SK-N-SH (cell line): ENCODE data around the gene SULT6B1. TPM values are rescaled to one million over a fixed set of nuclear protein-coding genes. Genes with fewer than 3 reads are reported as not detected.
A peak's percentile ranks its signal among the peaks of the same experiment; 100 is the strongest.

ENCODE experiments used
- CTCF ChIA-PET: fragments of 300-600, 350-600 bp; formaldehyde crosslinking; extraction: SDS; loops from one replicate; lab custom pipeline; 2021; lab: Yijun Ruan, JAX
- POLR2A ChIA-PET: fragments of 350-600 bp; sonication (Branson Sonifier 250); formaldehyde crosslinking; extraction: SDS; loops from one replicate; lab custom pipeline; 2020; ENCODE audit warnings: antibody characterized with exemption, inconsistent platforms; lab: Yijun Ruan, JAX
- DNase-seq: peaks from one replicate; pipeline ENCODE4 v3.0.0; 2012
- H2AFZ ChIP-seq: fragments of 200-600 bp; sonication (generic); 2 replicates; pipeline ENCODE4 v1.8.1; 2016; ENCODE audit warnings: antibody characterized with exemption, mild to moderate bottlenecking, low read depth
- H3F3A ChIP-seq: fragments of 200-600 bp; sonication (generic); replicated peaks from 2 replicates; pipeline ENCODE3; 2016; ENCODE audit warnings: antibody characterized with exemption, mild to moderate bottlenecking; ENCODE audit not compliant: insufficient read depth
- H3K27ac ChIP-seq, 2 experiments: fragments of 200-500 bp in 1 of 2; fragments of 200-600 bp in 1 of 2; sonication (Bioruptor generic) in 1 of 2; sonication (generic), shearing (Covaris generic) in 1 of 2; 2 replicates each; pipeline versions ENCODE4 v1.5.1 to v1.6.1; 2014 to 2016; ENCODE audit warnings: low read depth in 2 of 2, inconsistent platforms in 1 of 2, low read length in 1 of 2, mild to moderate bottlenecking in 1 of 2, mixed read lengths in 1 of 2
- H3K27me3 ChIP-seq: fragments of 200-600 bp; sonication (generic), shearing (Covaris generic); 2 replicates; pipeline ENCODE4 v1.6.1; 2016; ENCODE audit warnings: mixed run types; ENCODE audit not compliant: insufficient read depth
- H3K36me3 ChIP-seq, 2 experiments: fragments of 200-500 bp in 1 of 2; fragments of 200-600 bp in 1 of 2; sonication (Bioruptor generic) in 1 of 2; sonication (generic) in 1 of 2; replicated peaks in 1 of 2; 2 replicates each; pipeline versions ENCODE3 to v1.5.1; 2014 to 2016; ENCODE audit warnings: low read length in 1 of 2, mild to moderate bottlenecking in 1 of 2; ENCODE audit not compliant: insufficient read depth in 2 of 2, control insufficient read depth in 1 of 2
- H3K4me1 ChIP-seq, 2 experiments: fragments of 200-500 bp in 1 of 2; fragments of 200-600 bp in 1 of 2; sonication (Bioruptor generic) in 1 of 2; sonication (generic), shearing (Covaris generic) in 1 of 2; 2 replicates each; pipeline versions ENCODE4 v1.5.1 to v1.6.1; 2014 to 2016; ENCODE audit warnings: low read depth in 1 of 2, low read length in 1 of 2, mixed run types in 1 of 2; ENCODE audit not compliant: insufficient read depth in 2 of 2, control insufficient read depth in 1 of 2
- H3K4me2 ChIP-seq: fragments of 200-600 bp; sonication (generic), shearing (Covaris generic); 2 replicates; pipeline ENCODE4 v1.6.1; 2017; ENCODE audit warnings: mixed run types
- H3K4me3 ChIP-seq, 2 experiments: fragments of 200-500 bp in 1 of 2; fragments of 200-600 bp in 1 of 2; sonication (Bioruptor generic) in 1 of 2; sonication (generic), shearing (Covaris generic) in 1 of 2; 2 replicates each; pipeline versions ENCODE4 v1.5.1 to v1.8.1; 2014 to 2016; ENCODE audit warnings: low read depth in 2 of 2, inconsistent platforms in 1 of 2, low read length in 1 of 2, mild to moderate bottlenecking in 1 of 2, mixed read lengths in 1 of 2, moderate library complexity in 1 of 2
- H3K79me2 ChIP-seq: fragments of 200-600 bp; sonication (generic); 2 replicates; pipeline ENCODE4 v1.8.1; 2017; ENCODE audit warnings: mild to moderate bottlenecking; ENCODE audit not compliant: insufficient read depth
- H3K9ac ChIP-seq: fragments of 200-600 bp; sonication (generic); 2 replicates; pipeline ENCODE4 v1.6.1; 2017; ENCODE audit warnings: mixed run types
- H3K9me2 ChIP-seq: fragments of 200-600 bp; sonication (generic); 2 replicates; pipeline ENCODE4 v1.6.1; 2017; ENCODE audit warnings: mixed run types
- H3K9me3 ChIP-seq: fragments of 200-600 bp; sonication (generic); 2 replicates; pipeline ENCODE4 v1.6.1; 2017; ENCODE audit warnings: mixed run types, mild to moderate bottlenecking, moderate library complexity
- H4K20me1 ChIP-seq: fragments of 200-600 bp; sonication (generic); 2 replicates; pipeline ENCODE4 v1.6.1; 2017; ENCODE audit warnings: mild to moderate bottlenecking, mixed run types; ENCODE audit not compliant: insufficient read depth
- ELF1 ChIP-seq: IDR thresholded peaks from 2 replicates; pipeline ENCODE4 v1.4.0; 2012
- EP300 ChIP-seq, 2 experiments: IDR thresholded peaks; 2 replicates each; pipeline versions ENCODE4 v1.4.0 to v1.6.1; 2012; ENCODE audit warnings: borderline replicate concordance in 1 of 2, low read depth in 1 of 2, low read length in 1 of 2
- EZH2phosphoT487 ChIP-seq: fragments of 200-600 bp; sonication (generic); IDR thresholded peaks from 2 replicates; pipeline ENCODE4 v1.6.1; 2017; ENCODE audit warnings: low read depth, mixed run types, mild to moderate bottlenecking, antibody characterized with exemption, moderate library complexity, borderline replicate concordance
- FOXM1 ChIP-seq: IDR thresholded peaks from 2 replicates; pipeline ENCODE4 v1.4.0; 2012; ENCODE audit warnings: low read depth, mild to moderate bottlenecking
- GABPA ChIP-seq: IDR thresholded peaks from 2 replicates; pipeline ENCODE4 v1.4.0; 2012; ENCODE audit warnings: low read depth, mild to moderate bottlenecking
- GATA2 ChIP-seq: sonication (generic); formaldehyde crosslinking; IDR thresholded peaks from 2 replicates; pipeline ENCODE4 v1.5.0; 2020; ENCODE audit warnings: mild to moderate bottlenecking, missing genetic modification reagents
- JUND ChIP-seq: IDR thresholded peaks from 2 replicates; pipeline ENCODE4 v1.4.0; 2012
- MAX ChIP-seq: IDR thresholded peaks from 2 replicates; pipeline ENCODE4 v1.4.0; 2012; ENCODE audit warnings: low read depth
- RCOR1 ChIP-seq: fragments of 150-350 bp; IDR thresholded peaks from 2 replicates; pipeline ENCODE4 v1.6.1; 2017; ENCODE audit warnings: antibody characterized with exemption, low read length
- RXRA ChIP-seq: IDR thresholded peaks from 2 replicates; pipeline ENCODE4 v1.4.0; 2012; ENCODE audit warnings: low read depth, mild to moderate bottlenecking, borderline replicate concordance
- SMC3 ChIP-seq: IDR thresholded peaks from 2 replicates; pipeline ENCODE4 v1.6.1; 2012; ENCODE audit warnings: low read depth, low read length, improper control_type of control experiment
- TAF1 ChIP-seq: IDR thresholded peaks from 2 replicates; pipeline ENCODE4 v1.6.1; 2012; ENCODE audit warnings: low read depth, mild to moderate bottlenecking, low read length, moderate library complexity, borderline replicate concordance
- USF1 ChIP-seq: IDR thresholded peaks from 2 replicates; pipeline ENCODE4 v1.4.0; 2012; ENCODE audit warnings: low read depth, borderline replicate concordance
- USF2 ChIP-seq: fragments of 150-350 bp; IDR thresholded peaks from 2 replicates; pipeline ENCODE4 v1.6.1; 2017; ENCODE audit warnings: antibody characterized with exemption, low read length, low read depth, borderline replicate concordance
- YY1 ChIP-seq: IDR thresholded peaks from 2 replicates; pipeline ENCODE4 v1.4.0; 2012; ENCODE audit warnings: low read depth, mild to moderate bottlenecking
- whole genome bisulfite sequencing: methylation state at CpG from one replicate; pipeline ENCODE4 v1.1.6; 2017; ENCODE audit warnings: low lambda C conversion rate; 5-methylcytosine and 5-hydroxymethylcytosine counted together
- polyA plus RNA-seq, 3 experiments: library from polyadenylated mRNA; depleted of rRNA; stranded (reverse); fragments of >200 nt; gene quantifications; 2 replicates each; pipeline ENCODE4 v1.2.3, GENCODE V29; 2012
- TF ChIP-seq, protein P1 (sequence below): IDR thresholded peaks from 2 replicates; pipeline ENCODE4 v1.6.1; 2012; ENCODE audit warnings: mild to moderate bottlenecking, low read depth, low read length, moderate library complexity
- TF ChIP-seq, protein P2 (sequence below): fragments of 200-600 bp; sonication (generic); IDR thresholded peaks from 2 replicates; pipeline ENCODE4 v1.6.1; 2017; ENCODE audit warnings: antibody characterized with exemption, mild to moderate bottlenecking, moderate library complexity
- TF ChIP-seq, protein P3 (sequence below): fragments of 150-350 bp; IDR thresholded peaks from 2 replicates; pipeline ENCODE4 v1.6.1; 2016; ENCODE audit warnings: mild to moderate bottlenecking, low read depth, low read length
- TF ChIP-seq, protein P4 (sequence below): IDR thresholded peaks from 2 replicates; pipeline ENCODE4 v1.4.0; 2012; ENCODE audit warnings: low read depth, borderline replicate concordance

Gene SULT6B1
- polyA plus RNA-seq, 1 of the 3 experiments (the other 2 are of a cell fraction), result not detected

- TF ChIP-seq USF2 (no peak), GATA2 (no peak; the same call in 1 of the 2 replicates), YY1 (peak; percentile 95), SMC3 (no peak), RXRA (no peak; the same call in 1 of the 2 replicates), EP300 (IDR thresholded peaks at IDR 0.05; ENCODE audit: borderline replicate concordance in 1 of 2, low read depth in 1 of 2, low read length in 1 of 2) (peak in 1 of 2 experiments; percentile 21; a peak in 1 of 4 replicates), ELF1 (peak; percentile 91), MAX (peak; percentile 98)
- TF ChIP-seq, protein P1, sequence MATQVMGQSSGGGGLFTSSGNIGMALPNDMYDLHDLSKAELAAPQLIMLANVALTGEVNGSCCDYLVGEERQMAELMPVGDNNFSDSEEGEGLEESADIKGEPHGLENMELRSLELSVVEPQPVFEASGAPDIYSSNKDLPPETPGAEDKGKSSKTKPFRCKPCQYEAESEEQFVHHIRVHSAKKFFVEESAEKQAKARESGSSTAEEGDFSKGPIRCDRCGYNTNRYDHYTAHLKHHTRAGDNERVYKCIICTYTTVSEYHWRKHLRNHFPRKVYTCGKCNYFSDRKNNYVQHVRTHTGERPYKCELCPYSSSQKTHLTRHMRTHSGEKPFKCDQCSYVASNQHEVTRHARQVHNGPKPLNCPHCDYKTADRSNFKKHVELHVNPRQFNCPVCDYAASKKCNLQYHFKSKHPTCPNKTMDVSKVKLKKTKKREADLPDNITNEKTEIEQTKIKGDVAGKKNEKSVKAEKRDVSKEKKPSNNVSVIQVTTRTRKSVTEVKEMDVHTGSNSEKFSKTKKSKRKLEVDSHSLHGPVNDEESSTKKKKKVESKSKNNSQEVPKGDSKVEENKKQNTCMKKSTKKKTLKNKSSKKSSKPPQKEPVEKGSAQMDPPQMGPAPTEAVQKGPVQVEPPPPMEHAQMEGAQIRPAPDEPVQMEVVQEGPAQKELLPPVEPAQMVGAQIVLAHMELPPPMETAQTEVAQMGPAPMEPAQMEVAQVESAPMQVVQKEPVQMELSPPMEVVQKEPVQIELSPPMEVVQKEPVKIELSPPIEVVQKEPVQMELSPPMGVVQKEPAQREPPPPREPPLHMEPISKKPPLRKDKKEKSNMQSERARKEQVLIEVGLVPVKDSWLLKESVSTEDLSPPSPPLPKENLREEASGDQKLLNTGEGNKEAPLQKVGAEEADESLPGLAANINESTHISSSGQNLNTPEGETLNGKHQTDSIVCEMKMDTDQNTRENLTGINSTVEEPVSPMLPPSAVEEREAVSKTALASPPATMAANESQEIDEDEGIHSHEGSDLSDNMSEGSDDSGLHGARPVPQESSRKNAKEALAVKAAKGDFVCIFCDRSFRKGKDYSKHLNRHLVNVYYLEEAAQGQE, result no peak
- TF ChIP-seq, all 33 proteins: peak for 14
These were observed 43.0 kb upstream of the SULT6B1 start, which contains the start of the genes CEBPZ and NDUFAF7 (continued) for GRCh38 chr2:37231241-37232130.

- CTCF ChIA-PET, result interaction anchor here (1.4 to 1.5 kb wide), 2 partner anchors 34 to 165 kb away, joined by 5 read pairs; no protein-coding TSS in a partner anchor
- peak; percentile 36 for DNase-seq
- Histone ChIP-seq H3K36me3 (peaks cover 34 to 40% of the 10 kb centered on the region in 2 experiments), H3K9ac (peak overlapping the region; percentile 83), H3K79me2 (peaks cover 95% of the 10 kb centered on the region), H3F3A (peaks cover 4% of the 10 kb centered on the region), H3K4me3 (peak overlapping the region; percentile 94 to 97), H3K4me1 (peaks cover 22 to 34% of the 10 kb centered on the region in 2 experiments; a peak in 3 of 4 replicates), H3K27ac (peak overlapping the region; percentile 83 to 90), H3K27me3 (no peaks in the 10 kb centered on the region), H3K4me2 (peak overlapping the region; percentile 87), H3K9me3 (no peaks in the 10 kb centered on the region), H3K9me2 (no peaks in the 10 kb centered on the region), H4K20me1 (peaks cover 11% of the 10 kb centered on the region), H2AFZ (peak overlapping the region; percentile 90)
- POLR2A ChIA-PET, result no interaction called here
- WGBS, result under 1% methylated on average over 8 of the region's 8 CpGs
- TF ChIP-seq GABPA (no peak), USF1 (no peak), TAF1 (no peak), RCOR1 (no peak), SMC3 (no peak), EZH2phosphoT487 (no peak), JUND (no peak), FOXM1 (no peak)
- TF ChIP-seq, protein P2, sequence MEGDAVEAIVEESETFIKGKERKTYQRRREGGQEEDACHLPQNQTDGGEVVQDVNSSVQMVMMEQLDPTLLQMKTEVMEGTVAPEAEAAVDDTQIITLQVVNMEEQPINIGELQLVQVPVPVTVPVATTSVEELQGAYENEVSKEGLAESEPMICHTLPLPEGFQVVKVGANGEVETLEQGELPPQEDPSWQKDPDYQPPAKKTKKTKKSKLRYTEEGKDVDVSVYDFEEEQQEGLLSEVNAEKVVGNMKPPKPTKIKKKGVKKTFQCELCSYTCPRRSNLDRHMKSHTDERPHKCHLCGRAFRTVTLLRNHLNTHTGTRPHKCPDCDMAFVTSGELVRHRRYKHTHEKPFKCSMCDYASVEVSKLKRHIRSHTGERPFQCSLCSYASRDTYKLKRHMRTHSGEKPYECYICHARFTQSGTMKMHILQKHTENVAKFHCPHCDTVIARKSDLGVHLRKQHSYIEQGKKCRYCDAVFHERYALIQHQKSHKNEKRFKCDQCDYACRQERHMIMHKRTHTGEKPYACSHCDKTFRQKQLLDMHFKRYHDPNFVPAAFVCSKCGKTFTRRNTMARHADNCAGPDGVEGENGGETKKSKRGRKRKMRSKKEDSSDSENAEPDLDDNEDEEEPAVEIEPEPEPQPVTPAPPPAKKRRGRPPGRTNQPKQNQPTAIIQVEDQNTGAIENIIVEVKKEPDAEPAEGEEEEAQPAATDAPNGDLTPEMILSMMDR, result no peak
- TF ChIP-seq, protein P3, sequence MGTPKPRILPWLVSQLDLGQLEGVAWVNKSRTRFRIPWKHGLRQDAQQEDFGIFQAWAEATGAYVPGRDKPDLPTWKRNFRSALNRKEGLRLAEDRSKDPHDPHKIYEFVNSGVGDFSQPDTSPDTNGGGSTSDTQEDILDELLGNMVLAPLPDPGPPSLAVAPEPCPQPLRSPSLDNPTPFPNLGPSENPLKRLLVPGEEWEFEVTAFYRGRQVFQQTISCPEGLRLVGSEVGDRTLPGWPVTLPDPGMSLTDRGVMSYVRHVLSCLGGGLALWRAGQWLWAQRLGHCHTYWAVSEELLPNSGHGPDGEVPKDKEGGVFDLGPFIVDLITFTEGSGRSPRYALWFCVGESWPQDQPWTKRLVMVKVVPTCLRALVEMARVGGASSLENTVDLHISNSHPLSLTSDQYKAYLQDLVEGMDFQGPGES, result no peak
- TF ChIP-seq, protein P4, sequence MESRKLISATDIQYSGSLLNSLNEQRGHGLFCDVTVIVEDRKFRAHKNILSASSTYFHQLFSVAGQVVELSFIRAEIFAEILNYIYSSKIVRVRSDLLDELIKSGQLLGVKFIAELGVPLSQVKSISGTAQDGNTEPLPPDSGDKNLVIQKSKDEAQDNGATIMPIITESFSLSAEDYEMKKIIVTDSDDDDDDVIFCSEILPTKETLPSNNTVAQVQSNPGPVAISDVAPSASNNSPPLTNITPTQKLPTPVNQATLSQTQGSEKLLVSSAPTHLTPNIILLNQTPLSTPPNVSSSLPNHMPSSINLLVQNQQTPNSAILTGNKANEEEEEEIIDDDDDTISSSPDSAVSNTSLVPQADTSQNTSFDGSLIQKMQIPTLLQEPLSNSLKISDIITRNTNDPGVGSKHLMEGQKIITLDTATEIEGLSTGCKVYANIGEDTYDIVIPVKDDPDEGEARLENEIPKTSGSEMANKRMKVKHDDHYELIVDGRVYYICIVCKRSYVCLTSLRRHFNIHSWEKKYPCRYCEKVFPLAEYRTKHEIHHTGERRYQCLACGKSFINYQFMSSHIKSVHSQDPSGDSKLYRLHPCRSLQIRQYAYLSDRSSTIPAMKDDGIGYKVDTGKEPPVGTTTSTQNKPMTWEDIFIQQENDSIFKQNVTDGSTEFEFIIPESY, result no peak
These were observed 42.1 kb upstream of the SULT6B1 start for GRCh38 chr2:37230581-37230980.
